ENCODE data around the gene NCEH1. TPM values are rescaled to one million over a fixed set of nuclear protein-coding genes. Genes with fewer than 3 reads are reported as not detected.

Gene NCEH1
- total and polyA plus RNA-seq, 2 of the 13 experiments (the other 11 are each of a cell fraction or from before 2014, with no cell fraction given) = 12.9 to 21.4 TPM

GRCh38 chr3:172680684-172681083 is 30.2 kb downstream of the NCEH1 start:
- Histone ChIP-seq H3K9me3 (ENCODE audit: low read length) (no peaks in the 10 kb centered on the region), H3K4me3 (replicated peaks in 1 of 3; ENCODE audit: insufficient read depth in 1 of 3, low read depth in 2 of 3, low read length in 3 of 3) (no peak overlapping the region), H2AFZ (ENCODE audit: low read length) (no peak overlapping the region), H3K4me1 (ENCODE audit: insufficient read depth, low read length) (no peaks in the 10 kb centered on the region), H3K79me2 (ENCODE audit: insufficient read depth, low read length) (peaks cover 7% of the 10 kb centered on the region), H3K27me3 (ENCODE audit: control insufficient read depth in 1 of 2, insufficient read depth in 2 of 2, low read length in 2 of 2) (no peaks in the 10 kb centered on the region), H3K4me2 (ENCODE audit: low read depth, low read length) (no peak overlapping the region), H4K20me1 (ENCODE audit: insufficient read depth, low read length) (peaks cover 4% of the 10 kb centered on the region; the same call in 1 of the 2 replicates), H3K36me3 (replicated peaks in 1 of 2; ENCODE audit: control insufficient read depth in 1 of 2, insufficient read depth in 2 of 2, low read length in 2 of 2) (no peaks in the 10 kb centered on the region), H3K9ac (ENCODE audit: insufficient read depth, low read depth, low read length) (no peak overlapping the region), H3K27ac (ENCODE audit: extremely low read length, insufficient read depth, low read length) (no peak overlapping the region)
- intact Hi-C loops (cut with micrococcal nuclease; ENCODE audit: unreplicated experiment) = no loop called here
- ATAC-seq = no peak
- ChIA-PET CTCF (ENCODE audit: low intra/inter-chr PET ratio, low total read pairs) (no interaction called here), POLR2A (no interaction called here)
- BruUV-seq (replicated peaks) = no TSS peak
- in situ Hi-C loops (cut with HindIII; ENCODE audit: extremely low pct_ligation_motif_present, low pct_unique_long_range_greater_than_20kb) = no loop called here
- over 99% methylated on average over 7 of the region's 7 CpGs for WGBS (ENCODE audit: low lambda C conversion rate)
- FAIRE-seq = no peak
- no peak for DNase-seq (ENCODE audit: low spot score)
- TF ChIP-seq ZNF337 (CRISPR knock-in tag; IDR thresholded peaks at IDR 0.05; ENCODE audit: borderline replicate concordance, low read depth) (no peak), RARA (CRISPR knock-in tag; IDR thresholded peaks at IDR 0.05) (no peak), ZNF563 (CRISPR knock-in tag; IDR thresholded peaks at IDR 0.05) (no peak), NFE2L2 (IDR thresholded peaks at IDR 0.05; ENCODE audit: low read length) (no peak), FOXA3 (CRISPR knock-in tag; IDR thresholded peaks at IDR 0.05) (no peak), CHCHD3 (CRISPR knock-in tag; IDR thresholded peaks at IDR 0.05) (no peak), MTERF4 (CRISPR knock-in tag; IDR thresholded peaks at IDR 0.05) (no peak), ZNF503 (CRISPR knock-in tag; IDR thresholded peaks at IDR 0.05) (no peak), NFRKB (IDR thresholded peaks at IDR 0.05) (no peak), ZBTB39 (CRISPR knock-in tag; IDR thresholded peaks at IDR 0.05) (no peak), ZC3H4 (CRISPR knock-in tag; IDR thresholded peaks at IDR 0.05; ENCODE audit: borderline replicate concordance) (no peak), MAFF (IDR thresholded peaks at IDR 0.05; ENCODE audit: low read depth, low read length) (no peak)
